Hepatocyte (in vitro differentiated cells): ENCODE data around the gene PFKL. TPM values are rescaled to one million over a fixed set of nuclear protein-coding genes. Genes with fewer than 3 reads are reported as not detected.

Experiments used
- DNase-seq: peaks from one replicate; pipeline ENCODE4 v3.0.0-alpha.2; 2016; ENCODE audit warnings: low spot score
- H2AFZ ChIP-seq: fragments of 200-600 bp; sonication (generic); 2 replicates; pipeline ENCODE4 v1.6.0; 2016; ENCODE audit warnings: antibody characterized with exemption, mild to moderate bottlenecking
- H3K27ac ChIP-seq: fragments of 200-600 bp; sonication (generic); 2 replicates; pipeline ENCODE4 v1.5.1; 2016; ENCODE audit warnings: mild to moderate bottlenecking
- H3K27me3 ChIP-seq: fragments of 200-600 bp; sonication (generic); 2 replicates; pipeline ENCODE4 v1.6.1; 2016
- H3K36me3 ChIP-seq: fragments of 200-600 bp; sonication (generic); replicated peaks from 2 replicates; pipeline ENCODE4 v1.5.1; 2016; ENCODE audit warnings: low read depth; ENCODE audit not compliant: insufficient read depth
- H3K4me1 ChIP-seq: fragments of 200-600 bp; sonication (generic); 2 replicates; pipeline ENCODE4 v1.5.1; 2016; ENCODE audit warnings: mild to moderate bottlenecking, moderate library complexity; ENCODE audit not compliant: insufficient read depth
- H3K4me2 ChIP-seq: fragments of 200-600 bp; sonication (generic); 2 replicates; pipeline ENCODE4 v1.6.0; 2016
- H3K4me3 ChIP-seq: fragments of 200-600 bp; sonication (generic); 2 replicates; pipeline ENCODE4 v1.5.1; 2016; ENCODE audit warnings: mild to moderate bottlenecking
- H3K79me2 ChIP-seq: fragments of 200-600 bp; sonication (generic); 2 replicates; pipeline ENCODE4 v1.6.0; 2017; ENCODE audit warnings: mild to moderate bottlenecking
- H3K9me2 ChIP-seq: fragments of 200-600 bp; sonication (generic); replicated peaks from 2 replicates; pipeline ENCODE4 v1.6.0; 2017; ENCODE audit warnings: mild to moderate bottlenecking; ENCODE audit not compliant: insufficient read depth
- H3K9me3 ChIP-seq: fragments of 200-600 bp; sonication (generic); 2 replicates; pipeline ENCODE4 v1.5.1; 2016; ENCODE audit warnings: low read depth, mild to moderate bottlenecking
- H4K20me1 ChIP-seq: fragments of 200-600 bp; sonication (generic); 2 replicates; pipeline ENCODE4 v1.6.0; 2016; ENCODE audit warnings: mild to moderate bottlenecking; ENCODE audit not compliant: insufficient read depth, poor library complexity, severe bottlenecking
- EZH2 ChIP-seq: fragments of 200-600 bp; sonication (generic); IDR thresholded peaks from 2 replicates; pipeline ENCODE4 v1.6.1; 2016; ENCODE audit warnings: antibody characterized with exemption, mild to moderate bottlenecking, borderline replicate concordance
- EZH2phosphoT487 ChIP-seq: fragments of 200-600 bp; sonication (generic); IDR thresholded peaks from one replicate; pipeline ENCODE4 v1.6.1; 2018; ENCODE audit warnings: antibody characterized with exemption, mild to moderate bottlenecking, low read depth, moderate library complexity; ENCODE audit not compliant: unreplicated experiment, severe bottlenecking
- WGBS: methylation state at CpG from one replicate; pipeline ENCODE4 v1.1.6; 2016; ENCODE audit warnings: low lambda C conversion rate; ENCODE audit errors: missing lambda C conversion rate; 5-methylcytosine and 5-hydroxymethylcytosine counted together
- polyA plus RNA-seq: library from polyadenylated mRNA; unstranded; fragments of >200 nt; fragmentation: Nextera tagmentation; extraction: Ambion mirVana; gene quantifications from 2 replicates; pipeline ENCODE4 v1.2.1, GENCODE V29; 2016
- total RNA-seq: library from RNA; depleted of rRNA; stranded (reverse); fragments of >200 nt; gene quantifications from 2 replicates; pipeline ENCODE4 v1.2.3, GENCODE V29; 2014
- TF ChIP-seq, protein P1 (sequence below): fragments of 200-600 bp; sonication (generic); IDR thresholded peaks from 2 replicates; pipeline ENCODE4 v1.5.1; 2016; ENCODE audit warnings: antibody characterized with exemption, mild to moderate bottlenecking; ENCODE audit not compliant: poor library complexity

The PFKL gene
- total and polyA plus RNA-seq, 2 experiments from 2014 or later = 140 to 205 TPM

DNA sequence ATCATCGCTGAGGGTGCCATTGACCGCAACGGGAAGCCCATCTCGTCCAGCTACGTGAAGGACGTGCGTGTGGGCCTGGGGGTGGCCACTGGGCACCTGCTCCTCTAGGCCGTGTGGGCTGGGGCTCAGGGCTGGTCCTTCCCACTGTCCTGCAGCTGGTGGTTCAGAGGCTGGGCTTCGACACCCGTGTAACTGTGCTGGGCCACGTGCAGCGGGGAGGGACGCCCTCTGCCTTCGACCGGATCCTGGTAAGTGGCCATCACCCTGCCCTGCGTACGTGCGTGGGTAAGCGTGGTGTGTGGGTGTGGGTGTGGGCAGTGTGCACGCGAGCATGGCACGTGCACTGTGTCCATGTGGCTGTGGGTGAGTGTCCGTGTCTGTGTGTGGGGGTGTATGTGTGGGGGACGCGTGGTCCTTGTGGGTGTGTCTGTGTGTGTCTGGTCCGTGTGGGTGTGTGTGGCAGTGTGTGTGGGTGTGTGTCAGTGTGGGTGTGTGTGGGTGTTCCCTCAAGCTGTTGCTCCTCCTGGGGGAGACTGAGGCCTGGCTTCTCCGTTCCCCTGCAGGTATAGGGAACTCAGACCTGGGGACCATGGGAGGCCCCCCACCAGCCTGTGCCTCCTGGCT is 16.5 kb downstream of the PFKL start:
- no peak for TF ChIP-seq EZH2
- TF ChIP-seq, protein P1, sequence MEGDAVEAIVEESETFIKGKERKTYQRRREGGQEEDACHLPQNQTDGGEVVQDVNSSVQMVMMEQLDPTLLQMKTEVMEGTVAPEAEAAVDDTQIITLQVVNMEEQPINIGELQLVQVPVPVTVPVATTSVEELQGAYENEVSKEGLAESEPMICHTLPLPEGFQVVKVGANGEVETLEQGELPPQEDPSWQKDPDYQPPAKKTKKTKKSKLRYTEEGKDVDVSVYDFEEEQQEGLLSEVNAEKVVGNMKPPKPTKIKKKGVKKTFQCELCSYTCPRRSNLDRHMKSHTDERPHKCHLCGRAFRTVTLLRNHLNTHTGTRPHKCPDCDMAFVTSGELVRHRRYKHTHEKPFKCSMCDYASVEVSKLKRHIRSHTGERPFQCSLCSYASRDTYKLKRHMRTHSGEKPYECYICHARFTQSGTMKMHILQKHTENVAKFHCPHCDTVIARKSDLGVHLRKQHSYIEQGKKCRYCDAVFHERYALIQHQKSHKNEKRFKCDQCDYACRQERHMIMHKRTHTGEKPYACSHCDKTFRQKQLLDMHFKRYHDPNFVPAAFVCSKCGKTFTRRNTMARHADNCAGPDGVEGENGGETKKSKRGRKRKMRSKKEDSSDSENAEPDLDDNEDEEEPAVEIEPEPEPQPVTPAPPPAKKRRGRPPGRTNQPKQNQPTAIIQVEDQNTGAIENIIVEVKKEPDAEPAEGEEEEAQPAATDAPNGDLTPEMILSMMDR = no peak
- TF ChIP-seq EZH2phosphoT487 = no peak
- H3K27ac ChIP-seq = no peak overlapping the region
- no peak overlapping the region for H2AFZ ChIP-seq
- no peak overlapping the region for H3K4me2 ChIP-seq
- no peaks in the 10 kb centered on the region for H3K9me3 ChIP-seq
- H3K79me2 ChIP-seq = no peaks in the 10 kb centered on the region
- 97% methylated on average over 25 of the region's 27 CpGs for WGBS
- no peaks in the 10 kb centered on the region for H3K9me2 ChIP-seq
- no peak for DNase-seq
- H3K27me3 ChIP-seq = no peaks in the 10 kb centered on the region
- no peaks in the 10 kb centered on the region for H4K20me1 ChIP-seq
- no peaks in the 10 kb centered on the region for H3K4me1 ChIP-seq
- no peak overlapping the region for H3K4me3 ChIP-seq
- H3K36me3 ChIP-seq = no peaks in the 10 kb centered on the region

DNA sequence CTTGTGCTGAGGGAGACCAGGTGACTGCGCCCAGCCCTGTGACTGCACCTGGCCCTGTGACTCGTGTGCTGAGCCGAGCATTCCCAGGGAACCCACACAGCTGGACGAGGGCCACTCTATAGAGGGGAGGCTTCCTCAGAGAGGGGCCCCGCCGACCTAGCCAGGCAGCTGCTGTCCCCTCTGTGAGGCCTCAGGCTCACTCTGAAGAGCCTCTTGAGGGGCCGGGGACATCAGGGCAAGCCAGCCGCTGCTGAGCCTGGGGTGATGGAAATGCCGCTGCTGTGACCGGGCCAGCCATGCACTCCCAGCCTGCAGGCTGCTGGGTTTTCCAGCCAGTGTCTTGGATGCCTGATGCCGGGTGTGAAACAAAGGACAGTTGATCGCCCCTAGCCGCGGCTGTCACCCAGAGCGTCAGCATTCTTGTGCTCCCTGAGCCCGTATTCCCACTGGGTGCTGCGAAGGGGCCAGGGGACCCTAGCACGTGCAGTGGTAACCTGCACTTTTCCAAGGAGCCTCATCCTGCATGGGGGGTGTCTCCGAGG is 17.5 kb downstream of the PFKL start:
- no peaks in the 10 kb centered on the region for H3K36me3 ChIP-seq
- H3K4me3 ChIP-seq = no peak overlapping the region
- no peak overlapping the region for H3K27ac ChIP-seq
- H4K20me1 ChIP-seq = no peaks in the 10 kb centered on the region
- 97% methylated on average over 19 of the region's 19 CpGs for WGBS
- H3K9me2 ChIP-seq = no peaks in the 10 kb centered on the region
- no peak for TF ChIP-seq EZH2phosphoT487
- TF ChIP-seq EZH2 = no peak
- TF ChIP-seq, protein P1 = no peak
- no peaks in the 10 kb centered on the region for H3K79me2 ChIP-seq
- H3K9me3 ChIP-seq = no peaks in the 10 kb centered on the region
- H3K27me3 ChIP-seq = no peaks in the 10 kb centered on the region
- no peak overlapping the region for H3K4me2 ChIP-seq
- no peaks in the 10 kb centered on the region for H3K4me1 ChIP-seq
- H2AFZ ChIP-seq = no peak overlapping the region
- DNase-seq = no peak

DNA sequence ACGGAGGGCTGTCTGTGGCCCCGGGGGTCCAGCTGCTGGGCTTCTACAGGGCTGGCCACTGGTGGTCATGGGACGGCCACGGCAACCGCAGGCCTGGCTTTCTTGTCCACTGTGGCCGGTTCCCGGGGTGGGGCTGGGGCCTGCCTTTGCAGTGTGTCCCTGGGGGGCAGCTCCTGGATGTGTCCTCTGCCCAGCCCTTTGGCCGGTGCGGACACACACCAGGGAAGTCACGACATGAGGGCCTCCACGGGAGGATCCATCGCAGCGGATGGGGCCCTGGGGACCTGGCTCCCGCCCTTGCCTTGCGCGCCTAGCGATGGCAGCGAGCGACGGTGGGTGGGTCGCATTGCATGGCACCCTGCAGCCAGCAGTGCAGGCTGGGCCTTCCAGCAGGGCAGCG is 18.0 kb downstream of the PFKL start:
- Histone ChIP-seq H4K20me1 (no peaks in the 10 kb centered on the region), H3K9me3 (no peaks in the 10 kb centered on the region), H3K79me2 (no peaks in the 10 kb centered on the region), H3K36me3 (no peaks in the 10 kb centered on the region), H3K9me2 (no peaks in the 10 kb centered on the region), H3K4me3 (no peak overlapping the region), H3K27me3 (no peaks in the 10 kb centered on the region), H2AFZ (no peak overlapping the region), H3K27ac (no peak overlapping the region), H3K4me1 (no peaks in the 10 kb centered on the region), H3K4me2 (no peak overlapping the region)
- DNase-seq = no peak
- over 99% methylated on average over 18 of the region's 22 CpGs for WGBS
- TF ChIP-seq, protein P1 = no peak
